IPS-20b (cell line): ENCODE measurements around the gene SRRM4.

Source experiments
- H3K27ac ChIP-seq: one replicate; pipeline ENCODE4 v1.5.1; 2013; ENCODE audit warnings: low read length
- H3K27me3 ChIP-seq: 2 replicates; pipeline ENCODE4 v1.6.1; 2013; ENCODE audit warnings: mild to moderate bottlenecking, low read length, inconsistent platforms; ENCODE audit not compliant: insufficient read depth
- H3K36me3 ChIP-seq: 2 replicates; pipeline ENCODE4 v1.6.1; 2013; ENCODE audit warnings: low read depth, mild to moderate bottlenecking, inconsistent platforms, low read length, moderate library complexity; ENCODE audit not compliant: insufficient read depth
- H3K4me1 ChIP-seq: 2 replicates; pipeline ENCODE4 v1.6.1; 2013; ENCODE audit warnings: mild to moderate bottlenecking, control low read depth, inconsistent platforms, low read length, moderate library complexity; ENCODE audit not compliant: insufficient read depth
- H3K4me3 ChIP-seq: 2 replicates; pipeline ENCODE4 v1.5.1; 2013; ENCODE audit warnings: mild to moderate bottlenecking, low read length, inconsistent platforms
- H3K9ac ChIP-seq: 2 replicates; pipeline ENCODE4 v1.6.1; 2013; ENCODE audit warnings: low read depth, mild to moderate bottlenecking, inconsistent platforms, low read length, moderate library complexity
- H3K9me3 ChIP-seq: 2 replicates; pipeline ENCODE4 v1.6.1; 2013; ENCODE audit warnings: mild to moderate bottlenecking, low read depth, low read length, inconsistent platforms; ENCODE audit not compliant: insufficient read depth

Gene SRRM4

DNA sequence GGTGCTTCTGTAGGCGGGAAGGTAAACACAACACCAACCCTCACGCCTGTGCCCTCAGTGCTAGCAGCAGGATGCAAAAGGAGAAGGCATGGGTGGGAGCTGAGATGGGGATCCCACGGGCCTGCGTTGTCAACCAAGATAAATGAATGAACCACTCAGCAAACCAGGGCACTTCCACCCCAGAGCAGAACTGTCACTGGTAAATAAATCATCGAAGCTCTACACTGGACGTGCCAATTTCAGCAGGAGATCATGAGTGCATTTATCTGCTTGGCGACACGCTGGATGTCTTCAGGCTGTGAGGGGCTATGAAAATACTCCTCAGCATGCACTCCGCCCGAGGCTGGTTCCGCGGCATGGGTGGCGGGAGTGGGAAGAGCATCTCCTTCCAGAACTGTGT lies 230.5 kb downstream of the SRRM4 start:
- no peak overlapping the region for H3K9ac ChIP-seq
- no peaks in the 10 kb centered on the region for H3K36me3 ChIP-seq
- no peaks in the 10 kb centered on the region for H3K27me3 ChIP-seq
- no peak overlapping the region for H3K27ac ChIP-seq
- no peak overlapping the region for H3K4me3 ChIP-seq
- no peaks in the 10 kb centered on the region for H3K9me3 ChIP-seq
- peaks cover under 1% of the 10 kb centered on the region; the same call in 1 of the 2 replicates for H3K4me1 ChIP-seq
